ENCODE measurements around the gene DMKN. TPM values are rescaled to one million over a fixed set of nuclear protein-coding genes. Genes with fewer than 3 reads are reported as not detected.

Gene DMKN
- total RNA-seq, 1 experiment from 2014 or later: 5.6 TPM

- in situ Hi-C loops (cut with HindIII; ENCODE audit: low pct_unique_long_range_greater_than_20kb, low sequenced_read_pairs): no loop called here
- ChIA-PET CTCF (interaction anchor here (0.7 kb wide), 1 partner anchor 135 kb away, joined by 3 read pairs; no protein-coding TSS in a partner anchor), POLR2A (interaction anchor here (0.6 kb wide), 1 partner anchor 83 kb away, joined by 4 read pairs; no protein-coding TSS in a partner anchor)
Measured at GRCh38 chr19:35487656-35488182, 25.7 kb downstream of the DMKN start.

GRCh38 chr19:35486268-35486708, 27.2 kb downstream of the DMKN start:
- no peaks in the 10 kb centered on the region for H3K4me1 ChIP-seq (ENCODE audit: control insufficient read depth, insufficient read depth, low read length)
- H3K27ac ChIP-seq (ENCODE audit: low read length): no peak overlapping the region
- no peaks in the 10 kb centered on the region for H3K36me3 ChIP-seq (ENCODE audit: control insufficient read depth, insufficient read depth, low read length)
- H3K27me3 ChIP-seq (ENCODE audit: control insufficient read depth, insufficient read depth, low read length): peaks cover 13% of the 10 kb centered on the region
- ChIA-PET CTCF (interaction anchor here (0.5 to 1.0 kb wide), 3 partner anchors 9 to 218 kb away, joined by 4 to 5 read pairs (median 5); no protein-coding TSS in a partner anchor), POLR2A (no interaction called here)
- no TSS peak for BruUV-seq (replicated peaks)
- TF ChIP-seq CTCF (IDR thresholded peaks at IDR 0.05) (no peak), TCF7L2 (IDR thresholded peaks at IDR 0.05; ENCODE audit: low read depth, low read length) (no peak), REST (IDR thresholded peaks at IDR 0.05; ENCODE audit: insufficient read depth in 1 of 2, low read depth in 2 of 2, low read length in 1 of 2) (no peak), POLR2AphosphoS5 (IDR thresholded peaks at IDR 0.05; ENCODE audit: low read depth, low read length) (no peak), SIN3A (IDR thresholded peaks at IDR 0.05; ENCODE audit: borderline replicate concordance, insufficient read depth, low read depth, low read length) (no peak)
- no peak for ATAC-seq
- H3K9me3 ChIP-seq (ENCODE audit: control insufficient read depth, insufficient read depth, low read depth, low read length): no peaks in the 10 kb centered on the region
- no peak for DNase-seq (ENCODE audit: low read depth, low spot score)
- no peak overlapping the region for H3K4me3 ChIP-seq (ENCODE audit: low read depth in 2 of 2, low read length in 2 of 2)
- intact Hi-C loops (cut with micrococcal nuclease; ENCODE audit: unreplicated experiment) (no loop called here), in situ Hi-C loops (cut with HindIII; ENCODE audit: low pct_unique_long_range_greater_than_20kb, low sequenced_read_pairs) (no loop called here)

More at GRCh38 chr19:35487656-35488182, 25.7 kb downstream of the DMKN start:
- peaks cover 19% of the 10 kb centered on the region for H3K27me3 ChIP-seq (ENCODE audit: control insufficient read depth, insufficient read depth, low read length)
- no TSS peak for BruUV-seq (replicated peaks)
- H3K36me3 ChIP-seq (ENCODE audit: control insufficient read depth, insufficient read depth, low read length): no peaks in the 10 kb centered on the region
- no peak for DNase-seq (ENCODE audit: low read depth, low spot score)
- no peaks in the 10 kb centered on the region for H3K4me1 ChIP-seq (ENCODE audit: control insufficient read depth, insufficient read depth, low read length)
- H3K27ac ChIP-seq (ENCODE audit: low read length): no peak overlapping the region
- no peak for TF ChIP-seq SIN3A (IDR thresholded peaks at IDR 0.05; ENCODE audit: borderline replicate concordance, insufficient read depth, low read depth, low read length)
- TF ChIP-seq CTCF (IDR thresholded peaks at IDR 0.05): no peak
- H3K4me3 ChIP-seq (ENCODE audit: low read depth in 2 of 2, low read length in 2 of 2): no peak overlapping the region
- H3K9me3 ChIP-seq (ENCODE audit: control insufficient read depth, insufficient read depth, low read depth, low read length): no peaks in the 10 kb centered on the region
- intact Hi-C loops (cut with micrococcal nuclease; ENCODE audit: unreplicated experiment): no loop called here
- no peak for ATAC-seq

All from Panc1 (cell line).